HEK293 (cell line): ENCODE measurements around the gene ABLIM2.

Experiments
- CTCF ChIA-PET: fragments of 350-600 bp; formaldehyde crosslinking; extraction: SDS; loops from one replicate; lab custom pipeline; 2021; ENCODE audit warnings: antibody characterized with exemption; lab: Yijun Ruan, JAX
- POLR2A ChIA-PET: fragments of 300-600 bp; formaldehyde crosslinking; extraction: SDS; loops from one replicate; lab custom pipeline; 2020; ENCODE audit warnings: antibody characterized with exemption, inconsistent platforms; lab: Yijun Ruan, JAX
- H3K27ac ChIP-seq: fragments of 200-500 bp; sonication (Bioruptor generic); 2 replicates; pipeline ENCODE4 v1.5.1; 2014; ENCODE audit warnings: low read depth, low read length, control low read depth, inconsistent platforms; ENCODE audit errors: extremely low read depth
- H3K36me3 ChIP-seq, 2 experiments: fragments of 200-500 bp in 1 of 2; sonication (Bioruptor generic) in 1 of 2; 1 replicate in 1 of 2; 2 replicates in 1 of 2; pipeline ENCODE4 v1.5.1; 2014 to 2017; ENCODE audit warnings: inconsistent platforms in 2 of 2, low read length in 2 of 2; ENCODE audit not compliant: control insufficient read depth in 2 of 2, insufficient read depth in 1 of 2
- H3K4me1 ChIP-seq: fragments of 200-500 bp; sonication (Bioruptor generic); 2 replicates; pipeline ENCODE4 v1.5.1; 2014; ENCODE audit warnings: mild to moderate bottlenecking, low read length, inconsistent platforms; ENCODE audit not compliant: control insufficient read depth, insufficient read depth
- H3K4me3 ChIP-seq: 2 replicates; pipeline ENCODE4 v1.5.1; 2011; ENCODE audit warnings: low read depth, mild to moderate bottlenecking, control low read depth, low read length, moderate library complexity
- H3K9me3 ChIP-seq: fragments of 200-500 bp; sonication (Bioruptor generic); 2 replicates; pipeline ENCODE4 v1.5.1; 2014; ENCODE audit warnings: low read depth, low read length, inconsistent platforms; ENCODE audit not compliant: control insufficient read depth, insufficient read depth
- EGR2 ChIP-seq: fragments of 450-650 bp; formaldehyde crosslinking; IDR thresholded peaks from 2 replicates; pipeline ENCODE4 v1.5.1; 2016; ENCODE audit warnings: low read depth, missing biosample characterization, missing genetic modification characterization
- GLI2 ChIP-seq: fragments of 450-650 bp; formaldehyde crosslinking; IDR thresholded peaks from 2 replicates; pipeline ENCODE4; 2017; ENCODE audit warnings: missing biosample characterization, missing genetic modification characterization, low read depth, borderline replicate concordance
- IKZF3 ChIP-seq: fragments of 450-650 bp; IDR thresholded peaks from 2 replicates; pipeline ENCODE4 v1.5.0; 2018; ENCODE audit warnings: missing biosample characterization, mild to moderate bottlenecking, missing genetic modification characterization, moderate library complexity
- MZF1 ChIP-seq: fragments of 450-650 bp; formaldehyde crosslinking; IDR thresholded peaks from 2 replicates; pipeline ENCODE4 v1.5.1; 2017; ENCODE audit warnings: missing biosample characterization, missing genetic modification characterization, borderline replicate concordance
- PATZ1 ChIP-seq: fragments of 450-650 bp; formaldehyde crosslinking; IDR thresholded peaks from 2 replicates; pipeline ENCODE4 v1.5.1; 2016; ENCODE audit warnings: missing biosample characterization, missing genetic modification characterization
- RBAK ChIP-seq: fragments of 450-650 bp; formaldehyde crosslinking; IDR thresholded peaks from 2 replicates; pipeline ENCODE4 v1.5.1; 2016; ENCODE audit warnings: missing biosample characterization, missing genetic modification characterization
- ZBTB1 ChIP-seq: fragments of 450-650 bp; formaldehyde crosslinking; IDR thresholded peaks from 2 replicates; pipeline ENCODE4 v1.5.1; 2016; ENCODE audit warnings: missing biosample characterization, missing genetic modification characterization
- ZFHX2 ChIP-seq: fragments of 450-650 bp; formaldehyde crosslinking; conservative IDR thresholded peaks from 2 replicates; pipeline ENCODE4 v1.5.1; 2016; ENCODE audit warnings: missing biosample characterization, missing genetic modification characterization
- ZFP37 ChIP-seq: fragments of 450-650 bp; formaldehyde crosslinking; IDR thresholded peaks from 2 replicates; pipeline ENCODE4 v1.5.1; 2016; ENCODE audit warnings: missing biosample characterization, missing genetic modification characterization
- ZNF26 ChIP-seq: fragments of 450-650 bp; formaldehyde crosslinking; IDR thresholded peaks from 2 replicates; pipeline ENCODE4 v1.5.1; 2016; ENCODE audit warnings: missing biosample characterization, missing genetic modification characterization
- ZNF266 ChIP-seq: fragments of 450-650 bp; formaldehyde crosslinking; IDR thresholded peaks from 2 replicates; pipeline ENCODE4 v1.5.1; 2016; ENCODE audit warnings: missing biosample characterization, missing genetic modification characterization, low read depth
- ZNF292 ChIP-seq: fragments of 450-650 bp; formaldehyde crosslinking; IDR thresholded peaks from 2 replicates; pipeline ENCODE4 v1.5.1; 2016; ENCODE audit warnings: low read depth, missing biosample characterization, missing genetic modification characterization, borderline replicate concordance
- ZNF341 ChIP-seq: fragments of 450-650 bp; formaldehyde crosslinking; IDR thresholded peaks from 2 replicates; pipeline ENCODE4; 2016; ENCODE audit warnings: low read depth, missing biosample characterization, missing genetic modification characterization
- ZNF354C ChIP-seq: fragments of 450-650 bp; formaldehyde crosslinking; IDR thresholded peaks from 2 replicates; pipeline ENCODE4 v1.5.1; 2016; ENCODE audit warnings: missing biosample characterization, missing genetic modification characterization, low read depth, borderline replicate concordance
- ZNF416 ChIP-seq: fragments of 450-650 bp; formaldehyde crosslinking; IDR thresholded peaks from 2 replicates; pipeline ENCODE4 v1.5.1; 2016; ENCODE audit warnings: missing biosample characterization, missing genetic modification characterization
- ZNF529 ChIP-seq: fragments of 450-650 bp; formaldehyde crosslinking; IDR thresholded peaks from 2 replicates; pipeline ENCODE4 v1.5.1; 2017; ENCODE audit warnings: missing genetic modification characterization, missing biosample characterization; ENCODE audit not compliant: insufficient replicate concordance
- ZNF544 ChIP-seq: fragments of 450-650 bp; formaldehyde crosslinking; IDR thresholded peaks from 2 replicates; pipeline ENCODE4 v1.5.0; 2017; ENCODE audit warnings: missing biosample characterization, missing genetic modification characterization
- ZNF623 ChIP-seq: fragments of 450-650 bp; formaldehyde crosslinking; IDR thresholded peaks from 2 replicates; pipeline ENCODE4 v1.5.1; 2016; ENCODE audit warnings: missing biosample characterization, missing genetic modification characterization
- ZNF670 ChIP-seq: fragments of 450-650 bp; formaldehyde crosslinking; IDR thresholded peaks from 2 replicates; pipeline ENCODE4 v1.5.1; 2016; ENCODE audit warnings: missing biosample characterization, missing genetic modification characterization, low read depth
- ZNF777 ChIP-seq: fragments of 450-650 bp; formaldehyde crosslinking; IDR thresholded peaks from 2 replicates; pipeline ENCODE4 v1.5.1; 2017; ENCODE audit warnings: missing biosample characterization, missing genetic modification characterization, borderline replicate concordance
- ZNF785 ChIP-seq: fragments of 450-650 bp; formaldehyde crosslinking; IDR thresholded peaks from 2 replicates; pipeline ENCODE4 v1.5.1; 2016; ENCODE audit warnings: missing biosample characterization, missing genetic modification characterization
- TF ChIP-seq, protein P1 (sequence below): fragments of 450-650 bp; formaldehyde crosslinking; IDR thresholded peaks from 2 replicates; pipeline ENCODE4 v1.5.1; 2016; ENCODE audit warnings: missing biosample characterization, missing genetic modification characterization

ABLIM2 gene

DNA sequence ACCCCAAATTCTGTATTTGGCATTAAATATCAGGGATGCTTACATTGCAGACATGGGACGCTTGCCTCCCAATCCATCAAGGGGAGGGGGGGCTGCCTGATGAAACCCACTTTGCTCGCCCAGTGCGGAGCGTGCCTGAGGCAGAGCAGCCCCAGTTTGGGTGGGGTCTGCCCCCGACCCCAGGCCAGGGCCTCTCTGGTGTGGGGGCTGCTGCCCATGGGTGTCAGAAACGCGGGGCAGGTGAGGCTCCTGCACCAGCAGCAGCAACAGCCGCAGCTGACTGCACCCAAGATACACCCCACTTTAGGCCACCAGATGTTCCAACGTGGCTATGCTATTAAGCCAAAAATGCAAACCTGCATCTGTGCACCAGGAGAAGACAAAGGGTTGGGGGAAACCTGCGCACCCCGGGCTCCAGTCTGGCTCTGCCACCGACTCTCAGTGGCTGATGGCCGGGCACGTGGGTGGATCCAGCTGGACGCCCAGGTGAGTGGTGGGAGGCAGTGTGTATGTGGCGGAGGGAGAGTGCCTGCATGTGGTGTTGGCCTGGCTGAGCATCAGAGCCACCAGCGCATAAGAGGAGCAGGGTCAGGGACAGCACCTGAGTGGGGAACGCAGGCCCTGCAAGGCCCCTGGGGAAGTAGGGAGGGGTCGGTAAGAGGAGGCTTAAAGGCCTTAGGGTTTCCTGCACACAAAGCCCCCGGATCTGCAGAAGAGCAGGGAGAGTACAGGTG, 86.2 kb downstream of the ABLIM2 start:
- H3K9me3 ChIP-seq, result no peaks in the 10 kb centered on the region
- no peaks in the 10 kb centered on the region for H3K4me1 ChIP-seq
- CTCF ChIA-PET, result interaction anchor here (0.6 kb wide), 1 partner anchor 1923 kb away, joined by 4 read pairs; no protein-coding TSS in a partner anchor
- no peak overlapping the region for H3K27ac ChIP-seq
- no peaks in the 10 kb centered on the region for H3K36me3 ChIP-seq
- POLR2A ChIA-PET, result no interaction called here
- H3K4me3 ChIP-seq, result no peak overlapping the region
- TF ChIP-seq EGR2 (tag by site-specific recombination), result peak; percentile 56
- no peak for TF ChIP-seq ZNF354C (tag by site-specific recombination)
- no peak for TF ChIP-seq ZNF341 (tag by site-specific recombination)
- TF ChIP-seq, protein P1, sequence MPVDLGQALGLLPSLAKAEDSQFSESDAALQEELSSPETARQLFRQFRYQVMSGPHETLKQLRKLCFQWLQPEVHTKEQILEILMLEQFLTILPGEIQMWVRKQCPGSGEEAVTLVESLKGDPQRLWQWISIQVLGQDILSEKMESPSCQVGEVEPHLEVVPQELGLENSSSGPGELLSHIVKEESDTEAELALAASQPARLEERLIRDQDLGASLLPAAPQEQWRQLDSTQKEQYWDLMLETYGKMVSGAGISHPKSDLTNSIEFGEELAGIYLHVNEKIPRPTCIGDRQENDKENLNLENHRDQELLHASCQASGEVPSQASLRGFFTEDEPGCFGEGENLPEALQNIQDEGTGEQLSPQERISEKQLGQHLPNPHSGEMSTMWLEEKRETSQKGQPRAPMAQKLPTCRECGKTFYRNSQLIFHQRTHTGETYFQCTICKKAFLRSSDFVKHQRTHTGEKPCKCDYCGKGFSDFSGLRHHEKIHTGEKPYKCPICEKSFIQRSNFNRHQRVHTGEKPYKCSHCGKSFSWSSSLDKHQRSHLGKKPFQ (tag by site-specific recombination), result no peak
- TF ChIP-seq ZNF529 (tag by site-specific recombination), result no peak
- TF ChIP-seq RBAK (tag by site-specific recombination), result no peak
- TF ChIP-seq GLI2 (tag by site-specific recombination), result no peak
- TF ChIP-seq ZNF416, result no peak
- no peak for TF ChIP-seq ZNF777 (tag by site-specific recombination)
- 0 out of 2 replicates have a peak, but pooled peaks have one; percentile 42 for TF ChIP-seq ZFHX2 (tag by site-specific recombination)
- TF ChIP-seq, all 188 proteins: peak for 2

DNA sequence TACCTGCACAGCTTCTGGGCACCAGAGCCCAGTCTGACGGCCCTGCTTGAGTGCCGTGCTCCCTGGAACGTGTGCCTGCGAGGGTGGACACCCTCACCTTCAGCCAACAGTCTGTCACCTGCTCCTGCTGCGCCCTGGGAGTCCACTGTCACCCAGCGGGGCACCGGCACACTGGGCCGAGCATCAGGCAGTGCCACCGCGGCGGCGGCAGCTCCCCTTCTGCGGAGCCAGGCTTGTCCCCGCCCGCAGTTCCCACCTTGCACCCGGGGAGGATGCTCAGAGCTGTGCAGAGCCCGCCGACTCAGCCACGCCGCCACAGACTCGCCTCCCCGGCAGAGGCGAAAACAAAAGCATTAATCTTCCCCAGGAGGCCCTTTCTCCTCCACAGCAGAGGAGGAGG, 86.8 kb downstream of the ABLIM2 start:
- no peaks in the 10 kb centered on the region for H3K4me1 ChIP-seq
- no peak overlapping the region for H3K4me3 ChIP-seq
- no peaks in the 10 kb centered on the region for H3K9me3 ChIP-seq
- POLR2A ChIA-PET, result no interaction called here
- no peaks in the 10 kb centered on the region for H3K36me3 ChIP-seq
- CTCF ChIA-PET, result interaction anchor here (0.6 kb wide), 1 partner anchor 1923 kb away, joined by 4 read pairs; no protein-coding TSS in a partner anchor
- TF ChIP-seq PATZ1 (no peak), ZNF292 (tag by site-specific recombination) (no peak), MZF1 (tag by site-specific recombination) (no peak), ZNF785 (tag by site-specific recombination) (no peak), ZFP37 (no peak), IKZF3 (no peak), ZNF670 (tag by site-specific recombination) (no peak), EGR2 (tag by site-specific recombination) (peak; percentile 56), ZNF26 (tag by site-specific recombination) (no peak), ZNF544 (tag by site-specific recombination) (no peak), ZFHX2 (tag by site-specific recombination) (peak; percentile 23; the same call in 1 of the 2 replicates), ZNF266 (tag by site-specific recombination) (no peak), ZNF623 (no peak), ZBTB1 (no peak), ZNF529 (tag by site-specific recombination) (no peak)
- H3K27ac ChIP-seq, result no peak overlapping the region
